Mesodermal cell (in vitro differentiated cells): Measurements from ENCODE around the gene PTPRG.

Source experiments
- H3K27ac ChIP-seq: 2 replicates; pipeline ENCODE4 v1.7.0; 2013; ENCODE audit warnings: mild to moderate bottlenecking, low read depth, low read length, moderate library complexity; ENCODE audit not compliant: severe bottlenecking
- H3K36me3 ChIP-seq: 2 replicates; pipeline ENCODE4 v1.7.1; 2013; ENCODE audit warnings: mild to moderate bottlenecking, low read length, moderate library complexity; ENCODE audit not compliant: control insufficient read depth, insufficient read depth
- H3K4me1 ChIP-seq: one replicate; pipeline ENCODE4 v1.7.1; 2013; ENCODE audit warnings: mild to moderate bottlenecking, low read length; ENCODE audit not compliant: insufficient read depth, control insufficient read depth, poor library complexity, severe bottlenecking
- H3K4me3 ChIP-seq: 2 replicates; pipeline ENCODE4 v1.7.0; 2013; ENCODE audit warnings: low read length, control low read depth, mild to moderate bottlenecking; ENCODE audit not compliant: insufficient read depth, poor library complexity, severe bottlenecking; ENCODE audit errors: extremely low read depth
- H3K9me3 ChIP-seq: 2 replicates; pipeline ENCODE4 v1.7.1; 2013; ENCODE audit warnings: mild to moderate bottlenecking, low read length, moderate library complexity; ENCODE audit not compliant: control insufficient read depth
- WGBS, 2 experiments: methylation state at CpG; one replicate each; pipeline ENCODE4 v1.1.5; 2013; ENCODE audit warnings: missing lambda C conversion rate in 2 of 2; ENCODE audit not compliant: insufficient coverage in 2 of 2; 5-methylcytosine and 5-hydroxymethylcytosine counted together

PTPRG gene

DNA sequence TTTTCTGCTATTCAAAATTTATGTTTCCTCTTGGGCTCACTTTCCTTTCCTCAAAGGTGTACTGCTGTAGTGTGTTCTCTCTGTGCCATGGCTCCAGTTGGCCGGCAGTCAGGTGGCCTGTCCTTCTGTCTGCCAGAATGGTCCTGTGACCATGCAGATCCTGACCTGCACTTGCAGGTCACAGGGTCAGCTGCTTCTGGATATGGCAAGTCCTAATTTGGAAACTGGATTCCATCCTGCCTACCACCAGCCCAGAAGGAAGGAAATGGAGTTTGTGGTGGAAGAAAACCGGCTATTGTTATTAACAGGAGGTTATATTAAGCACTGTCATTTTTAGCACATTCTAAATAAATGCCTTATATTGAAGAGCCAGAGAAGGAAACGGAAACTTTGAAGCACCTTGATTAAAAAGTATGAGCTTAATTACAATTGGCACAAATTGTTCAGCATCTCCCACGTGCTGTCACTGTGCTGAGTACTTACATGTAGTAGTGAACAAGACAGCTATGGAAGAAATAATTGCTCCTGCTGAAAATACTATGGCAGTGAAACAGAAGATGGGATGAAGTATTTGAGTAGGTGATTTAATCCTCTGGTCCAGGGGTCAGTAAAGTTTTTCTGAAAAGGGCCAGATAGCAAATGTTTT is 362.8 kb downstream of the PTPRG start:
- Histone ChIP-seq H3K36me3 (no peaks in the 10 kb centered on the region), H3K9me3 (no peaks in the 10 kb centered on the region), H3K4me1 (peaks cover 16% of the 10 kb centered on the region), H3K27ac (peak overlapping the region; percentile 10), H3K4me3 (no peak overlapping the region)
- WGBS, 2 experiments, result 83 to 93% methylated on average over 2 to 3 of the region's 4 CpGs

DNA sequence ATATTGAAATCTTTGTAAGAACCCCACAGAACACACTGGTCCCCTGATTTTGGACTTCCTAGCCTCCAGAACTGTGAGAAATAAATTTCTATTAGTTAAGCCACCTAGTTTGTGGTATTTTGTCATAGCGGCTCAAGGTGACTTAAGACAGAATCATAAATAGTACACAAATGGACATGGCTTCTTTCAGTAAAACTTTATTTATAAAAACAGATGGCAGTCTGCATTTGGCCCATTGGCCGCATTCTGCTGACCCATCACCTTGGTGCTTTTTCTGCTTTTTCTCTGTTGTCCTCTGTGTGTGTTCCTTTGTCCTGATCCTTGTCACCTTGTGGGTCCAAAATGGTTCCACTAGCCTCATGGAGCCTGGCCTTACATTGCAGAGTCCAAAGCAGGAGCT is 363.6 kb downstream of the PTPRG start:
- H3K27ac ChIP-seq, result no peak overlapping the region
- no peak overlapping the region for H3K4me3 ChIP-seq
- WGBS, 2 experiments, result 90 to 93% methylated on average over 1 of the region's 2 CpGs

DNA sequence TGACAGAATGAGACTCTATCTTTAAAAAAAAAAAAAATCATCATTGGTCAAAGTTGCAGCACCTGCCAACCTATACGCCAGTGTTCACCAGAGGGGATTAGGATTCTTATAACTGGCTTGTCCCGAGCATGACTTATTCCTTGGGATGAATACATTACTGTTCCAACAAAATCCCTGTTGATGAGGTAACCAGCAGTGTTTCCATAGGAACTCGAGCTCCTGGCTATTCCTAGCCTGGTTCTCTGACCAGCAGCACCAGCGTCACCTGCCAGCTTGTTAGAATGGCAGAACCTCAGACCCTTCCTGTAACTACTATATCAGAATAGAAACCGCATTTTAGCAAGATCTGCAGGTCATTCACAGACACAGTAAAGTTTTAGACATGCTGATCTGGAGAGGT is 364.4 kb downstream of the PTPRG start:
- Histone ChIP-seq H3K4me1 (peaks cover 15% of the 10 kb centered on the region), H3K36me3 (no peaks in the 10 kb centered on the region), H3K9me3 (no peaks in the 10 kb centered on the region), H3K27ac (no peak overlapping the region), H3K4me3 (no peak overlapping the region)
- 91 to 92% methylated on average over 3 to 4 of the region's 5 CpGs for WGBS, 2 experiments

More for the DNA sequence above, 363.6 kb downstream of the PTPRG start:
- Histone ChIP-seq H3K4me1 (peaks cover 15% of the 10 kb centered on the region), H3K36me3 (no peaks in the 10 kb centered on the region), H3K9me3 (no peaks in the 10 kb centered on the region)

DNA sequence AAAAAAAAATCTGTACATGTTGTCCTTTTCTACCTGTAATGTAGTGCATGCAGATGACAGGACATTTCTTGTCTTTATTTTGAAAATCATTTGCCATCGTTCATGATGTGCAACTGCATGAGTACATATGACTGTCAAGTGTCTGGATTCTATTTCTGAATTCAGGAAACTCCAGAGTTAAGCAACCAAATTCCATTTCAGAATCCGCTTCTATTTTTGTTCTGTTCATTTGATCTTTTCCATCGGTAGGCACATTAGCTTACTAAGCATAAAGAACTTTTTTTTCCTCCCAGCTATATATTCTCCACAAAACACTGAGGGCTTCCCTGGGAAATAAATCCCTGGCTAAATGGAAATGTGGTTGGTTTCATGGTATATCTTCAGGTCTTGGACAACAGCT is 365.6 kb downstream of the PTPRG start:
- WGBS, 2 experiments, result 85 to 90% methylated on average over 3 of the region's 3 CpGs

DNA sequence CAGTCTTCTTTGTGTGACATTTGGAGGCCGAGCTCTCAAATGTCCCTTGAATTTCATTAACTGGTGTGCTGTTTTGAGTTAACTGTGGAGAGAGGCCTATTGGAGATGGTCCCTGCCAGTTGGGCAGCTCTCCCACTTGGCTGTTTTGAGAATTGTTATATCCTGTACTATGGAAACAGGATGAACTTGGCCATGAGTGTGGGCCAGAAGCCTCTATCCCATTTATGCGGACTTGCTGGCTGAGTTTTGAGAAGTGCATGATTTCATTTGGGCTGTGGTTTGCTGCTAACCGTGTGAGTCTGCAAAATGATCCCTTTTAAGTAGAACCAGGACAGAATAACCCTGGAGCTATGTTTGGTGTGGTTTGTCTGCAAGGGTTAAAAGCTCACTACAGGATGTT is 366.0 kb downstream of the PTPRG start:
- Histone ChIP-seq H3K9me3 (no peaks in the 10 kb centered on the region), H3K4me1 (peaks cover 15% of the 10 kb centered on the region), H3K4me3 (no peak overlapping the region), H3K36me3 (peaks cover 3% of the 10 kb centered on the region), H3K27ac (no peak overlapping the region)
- WGBS, 2 experiments, result 88 to 95% methylated on average over 2 of the region's 3 CpGs

More for the DNA sequence above, 365.6 kb downstream of the PTPRG start:
- peaks cover 3% of the 10 kb centered on the region for H3K36me3 ChIP-seq
- H3K9me3 ChIP-seq, result no peaks in the 10 kb centered on the region
- H3K4me3 ChIP-seq, result no peak overlapping the region
- H3K27ac ChIP-seq, result no peak overlapping the region
- peaks cover 15% of the 10 kb centered on the region for H3K4me1 ChIP-seq

DNA sequence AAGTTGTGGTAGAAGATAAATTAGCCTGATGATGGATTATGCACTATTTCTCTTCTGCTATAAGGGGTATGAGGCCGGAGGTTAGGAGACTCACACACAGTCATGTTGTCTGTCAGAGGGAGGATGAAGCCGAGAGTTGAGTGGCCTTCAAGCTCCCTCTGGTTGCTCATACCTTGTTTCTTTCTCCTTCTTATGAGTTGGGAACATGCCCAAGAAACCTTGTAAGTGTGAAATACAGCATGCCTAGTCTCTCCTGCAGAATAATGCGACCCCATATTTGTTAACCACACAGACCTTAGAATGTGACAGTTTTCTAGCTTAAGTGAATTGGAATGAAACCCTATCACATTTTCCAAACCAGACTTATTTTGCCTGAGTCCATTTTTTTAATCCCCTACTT is 366.7 kb downstream of the PTPRG start:
- no peak overlapping the region for H3K27ac ChIP-seq
- H3K36me3 ChIP-seq, result peaks cover 3% of the 10 kb centered on the region
- H3K4me1 ChIP-seq, result peaks cover 15% of the 10 kb centered on the region
- WGBS, 2 experiments, result 42 to 100% methylated on average over 2 of the region's 3 CpGs
- H3K9me3 ChIP-seq, result no peaks in the 10 kb centered on the region
- H3K4me3 ChIP-seq, result no peak overlapping the region

DNA sequence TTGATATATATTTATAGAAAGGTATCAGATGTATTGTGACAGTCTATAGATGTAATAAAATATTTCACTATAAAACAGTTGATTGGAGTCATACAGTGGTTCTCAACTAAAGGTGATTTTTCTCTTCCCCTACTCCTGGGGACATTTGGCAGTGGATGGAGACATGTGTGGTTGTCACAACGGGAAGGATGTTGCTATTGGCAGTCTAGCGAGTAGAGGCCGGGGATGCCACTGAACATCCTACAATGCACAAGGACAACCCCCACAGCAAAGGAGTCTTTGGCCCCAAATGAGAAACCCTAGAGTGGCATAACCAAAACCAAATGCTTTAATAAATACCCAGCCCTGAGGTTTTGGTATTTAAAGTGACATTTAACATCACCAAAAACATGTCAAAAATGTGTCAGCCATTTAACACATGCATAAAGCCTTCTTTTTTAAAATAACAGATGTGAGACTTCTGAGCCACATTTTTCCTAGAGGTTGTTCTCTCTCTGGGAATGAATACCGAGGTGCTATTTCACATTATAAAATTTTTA is 367.5 kb downstream of the PTPRG start:
- peaks cover 15% of the 10 kb centered on the region for H3K4me1 ChIP-seq
- H3K9me3 ChIP-seq, result no peaks in the 10 kb centered on the region
- peaks cover 3% of the 10 kb centered on the region for H3K36me3 ChIP-seq
- H3K27ac ChIP-seq, result no peak overlapping the region
- WGBS, 2 experiments, result no CpG with 5 or more reads among the region's 4 CpGs
- no peak overlapping the region for H3K4me3 ChIP-seq

DNA sequence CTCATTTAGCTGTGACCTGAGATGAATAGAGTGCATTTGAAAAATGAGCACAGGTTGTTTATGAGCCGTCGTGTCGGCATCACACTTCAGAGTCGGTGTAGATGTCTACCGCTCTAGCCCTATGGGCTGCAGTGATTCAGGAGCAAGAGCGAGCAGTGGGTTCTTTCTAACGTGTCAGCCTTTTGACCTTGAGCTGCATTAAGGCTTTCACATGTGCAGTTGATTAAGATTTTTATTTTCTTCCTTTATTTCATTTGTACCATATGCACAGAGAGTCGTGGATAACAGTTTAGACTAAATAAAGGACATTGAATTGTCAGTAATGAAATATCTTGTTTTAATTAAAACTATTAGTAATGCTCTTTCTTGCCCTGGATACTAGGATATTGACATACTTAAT is 368.2 kb downstream of the PTPRG start:
- peaks cover 3% of the 10 kb centered on the region for H3K36me3 ChIP-seq
- H3K4me1 ChIP-seq, result peaks cover 8% of the 10 kb centered on the region
- no peak overlapping the region for H3K27ac ChIP-seq
- WGBS, 2 experiments, result 88 to 96% methylated on average over 5 of the region's 8 CpGs
- peaks cover 2% of the 10 kb centered on the region for H3K9me3 ChIP-seq
- no peak overlapping the region for H3K4me3 ChIP-seq

DNA sequence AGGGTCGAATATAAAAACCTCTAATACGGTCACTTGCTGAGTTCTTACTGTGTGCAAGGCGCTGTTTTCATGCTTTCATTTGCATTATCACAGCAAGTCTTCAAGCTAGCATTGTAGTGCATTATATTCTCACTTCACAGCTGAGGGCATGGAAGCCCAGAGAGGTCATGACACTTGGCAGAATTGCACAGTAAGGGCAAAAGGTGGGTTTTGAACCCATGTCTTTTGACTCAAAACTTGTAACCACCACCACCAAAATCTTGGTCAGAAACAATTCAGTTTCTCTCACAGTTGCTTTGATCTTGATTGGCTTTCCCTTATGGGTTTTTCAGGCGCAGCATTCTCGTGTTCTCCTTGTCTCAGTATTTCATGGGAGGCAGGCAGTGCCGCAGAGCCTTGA is 371.1 kb downstream of the PTPRG start:
- H3K27ac ChIP-seq, result no peak overlapping the region
- H3K9me3 ChIP-seq, result peaks cover 8% of the 10 kb centered on the region
- 68 to 96% methylated on average over 3 to 6 of the region's 6 CpGs for WGBS, 2 experiments
- H3K4me1 ChIP-seq, result peaks cover under 1% of the 10 kb centered on the region
- peaks cover 8% of the 10 kb centered on the region for H3K36me3 ChIP-seq
- H3K4me3 ChIP-seq, result no peak overlapping the region

DNA sequence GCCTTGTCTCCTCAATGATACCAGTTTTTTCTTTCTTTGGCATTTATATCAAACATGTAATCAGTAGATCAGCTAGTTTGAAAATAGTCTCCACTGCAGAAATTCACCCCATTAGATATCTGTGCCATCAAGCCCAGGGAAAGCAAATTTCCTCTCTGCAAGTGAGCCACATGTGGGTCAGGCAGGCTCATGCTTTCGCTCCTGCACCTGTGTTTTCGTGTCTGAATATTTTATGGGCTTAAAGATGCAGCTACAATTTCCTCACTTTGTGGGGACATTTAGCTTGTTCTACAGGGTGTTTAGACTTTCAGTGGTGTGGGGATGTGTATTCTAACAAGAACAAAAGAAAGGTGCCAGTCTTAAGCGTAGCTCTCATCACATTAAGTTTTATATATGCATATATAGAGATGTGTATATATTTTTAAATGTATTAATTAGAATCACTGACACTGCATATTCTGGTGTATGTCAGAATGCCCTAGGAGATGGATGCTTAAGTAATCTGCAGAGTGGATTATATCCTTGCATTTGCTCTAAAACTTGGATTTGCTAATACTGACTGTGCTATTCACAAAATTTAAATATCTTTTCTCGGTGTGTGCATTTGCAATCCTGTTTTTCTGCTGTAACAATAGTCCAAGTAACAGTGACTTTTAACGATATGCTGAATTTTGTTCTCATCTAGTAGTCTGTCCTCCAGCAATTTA is 372.6 kb downstream of the PTPRG start:
- H3K9me3 ChIP-seq, result peaks cover 8% of the 10 kb centered on the region
- H3K36me3 ChIP-seq, result peaks cover 8% of the 10 kb centered on the region
- H3K4me1 ChIP-seq, result no peaks in the 10 kb centered on the region
- H3K27ac ChIP-seq, result no peak overlapping the region
- no peak overlapping the region for H3K4me3 ChIP-seq
- 90 to 100% methylated on average over 2 to 4 of the region's 5 CpGs for WGBS, 2 experiments

DNA sequence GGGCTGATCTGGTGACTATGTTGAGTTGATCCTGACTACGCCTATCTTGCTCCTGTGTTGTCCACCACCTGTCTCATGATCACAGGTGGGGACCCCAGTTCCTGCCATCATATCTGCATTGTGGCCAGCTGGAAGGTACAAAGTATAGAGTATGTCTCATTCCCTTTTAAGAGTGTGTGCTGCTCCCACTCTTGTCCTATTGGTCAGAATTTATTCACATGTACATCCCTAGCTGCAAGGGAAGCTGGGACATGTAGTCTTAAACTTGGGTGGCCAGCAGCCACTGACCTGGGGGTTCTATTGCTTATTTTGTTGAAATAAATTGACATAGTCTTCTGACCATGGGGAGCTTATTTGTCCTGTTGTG is 373.1 kb downstream of the PTPRG start:
- Histone ChIP-seq H3K27ac (no peak overlapping the region), H3K36me3 (peaks cover 8% of the 10 kb centered on the region), H3K4me3 (no peak overlapping the region), H3K4me1 (no peaks in the 10 kb centered on the region), H3K9me3 (peaks cover 8% of the 10 kb centered on the region)
- 100% methylated on average over 1 of the region's 1 CpG; no CpG with 5 or more reads in 1 of the 2 experiments for WGBS, 2 experiments
